ENCODE results near the gene JPT2.
"Not testable (repeated sequence)": the region's sequence is repeated elsewhere in the genome, so short reads cannot be mapped to it uniquely, and the experiment has no call there.

Gene JPT2

DNA sequence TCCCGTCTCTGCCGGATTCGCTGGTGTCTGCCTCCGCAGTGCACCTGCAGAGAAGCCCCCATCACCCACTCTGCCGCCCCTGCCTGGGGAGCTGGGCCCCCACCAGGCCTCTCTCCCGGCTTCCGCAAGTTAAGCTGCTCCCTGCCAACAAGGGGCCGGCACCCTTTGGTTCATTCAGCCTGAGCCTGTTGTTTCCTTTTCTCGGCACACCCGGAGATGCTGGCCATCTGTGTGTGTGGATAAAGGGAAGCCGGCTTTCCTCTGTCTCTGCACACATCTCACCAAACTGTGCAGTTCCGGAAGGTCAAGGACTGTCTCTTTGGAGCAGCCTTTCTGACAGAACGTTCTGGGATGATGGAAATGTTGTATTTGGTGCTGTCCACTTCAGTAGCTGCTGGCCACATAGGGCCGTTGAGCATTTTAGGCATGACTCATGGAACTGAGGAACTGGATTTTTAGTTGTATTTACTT is 34.7 kb downstream of the JPT2 start:
- Histone ChIP-seq H3K4me1 (ENCODE audit: control insufficient read depth in 1 of 2, insufficient read depth in 2 of 2, low read length in 2 of 2) (peaks cover 4 to 15% of the 10 kb centered on the region in 2 donors), H3K27ac (ENCODE audit: low read length) (no peak overlapping the region), H3K27me3 (ENCODE audit: low read depth, low read length) (no peaks in the 10 kb centered on the region), H3K4me3 (ENCODE audit: low read depth in 1 of 2, low read length in 2 of 2) (no peak overlapping the region), H3K9me3 (ENCODE audit: control insufficient read depth in 1 of 2, low read length in 2 of 2) (no peaks in the 10 kb centered on the region), H3K36me3 (ENCODE audit: control insufficient read depth in 1 of 2, insufficient read depth in 2 of 2, low read length in 2 of 2) (no peaks in the 10 kb centered on the region)

DNA sequence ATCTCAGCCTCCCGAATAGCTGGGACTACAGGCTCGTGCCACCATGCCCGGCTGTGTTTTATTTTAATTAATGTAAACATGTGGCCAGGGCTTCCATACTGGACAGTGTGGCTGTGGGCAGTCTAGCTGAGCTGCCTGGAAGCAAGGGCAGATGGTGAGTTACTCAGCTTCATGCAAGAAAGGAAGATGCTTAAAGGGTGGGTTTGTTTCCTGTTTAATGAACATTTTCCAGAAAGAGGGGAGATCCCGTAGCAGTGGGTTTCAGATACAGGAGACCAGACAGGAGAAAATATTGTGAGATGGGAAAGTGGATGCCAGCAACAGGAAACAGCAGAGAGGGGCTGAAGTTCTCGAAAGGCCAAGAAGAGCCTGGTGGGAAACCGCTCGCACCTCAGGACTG is 35.3 kb downstream of the JPT2 start:
- H3K9me3 ChIP-seq (ENCODE audit: control insufficient read depth in 1 of 2, low read length in 2 of 2), result no peaks in the 10 kb centered on the region
- no peaks in the 10 kb centered on the region for H3K36me3 ChIP-seq (ENCODE audit: control insufficient read depth in 1 of 2, insufficient read depth in 2 of 2, low read length in 2 of 2)
- H3K4me3 ChIP-seq (ENCODE audit: low read depth in 1 of 2, low read length in 2 of 2), result no peak overlapping the region
- no peak overlapping the region for H3K27ac ChIP-seq (ENCODE audit: low read length)
- no peaks in the 10 kb centered on the region for H3K27me3 ChIP-seq (ENCODE audit: low read depth, low read length)
- H3K4me1 ChIP-seq (ENCODE audit: control insufficient read depth in 1 of 2, insufficient read depth in 2 of 2, low read length in 2 of 2), result peaks cover 0 to 10% of the 10 kb centered on the region in 2 donors

DNA sequence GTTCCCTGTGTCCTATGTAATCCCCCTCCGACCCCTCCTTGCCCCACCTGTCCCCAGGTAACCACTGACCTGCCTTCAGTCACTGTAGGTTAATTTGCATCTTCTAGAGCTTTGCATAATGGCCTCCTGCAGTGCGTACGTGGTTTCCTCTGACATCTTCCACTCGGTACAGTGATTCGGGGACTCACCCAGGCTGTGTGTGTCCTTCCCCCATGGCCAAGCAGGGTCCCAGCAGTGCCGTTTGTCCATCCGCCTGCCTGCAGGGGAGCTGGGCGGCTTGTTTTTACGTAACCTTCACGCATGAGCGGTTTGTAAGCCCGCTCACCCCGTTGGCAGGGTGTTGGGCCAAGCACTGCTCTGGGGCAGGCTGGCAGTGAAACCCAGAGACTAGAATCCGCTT is 35.9 kb downstream of the JPT2 start:
- H3K4me1 ChIP-seq (ENCODE audit: control insufficient read depth in 1 of 2, insufficient read depth in 2 of 2, low read length in 2 of 2), result peaks cover 0 to 4% of the 10 kb centered on the region in 2 donors

DNA sequence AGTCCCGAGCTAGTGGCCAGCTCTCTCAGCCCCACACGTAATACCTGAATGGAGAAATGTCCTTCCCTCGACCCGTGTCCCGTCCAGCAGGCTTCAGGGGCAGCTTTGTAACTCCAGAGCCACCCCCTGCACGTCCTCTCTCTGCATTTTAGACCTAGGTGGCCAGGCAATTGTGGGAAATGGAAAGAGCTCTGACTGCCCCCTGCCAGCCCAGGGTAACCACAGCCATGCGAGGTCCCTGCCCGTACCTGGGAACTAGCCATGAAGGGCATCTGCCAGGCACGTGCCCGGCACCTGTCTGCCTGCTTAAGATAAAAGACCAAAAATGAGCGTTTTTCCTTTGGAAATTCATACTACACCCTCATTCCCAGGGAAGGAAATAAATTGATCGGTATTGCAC is 37.1 kb downstream of the JPT2 start:
- Histone ChIP-seq H3K4me1 (ENCODE audit: control insufficient read depth in 1 of 2, insufficient read depth in 2 of 2, low read length in 2 of 2) (peaks cover 0 to 8% of the 10 kb centered on the region in 2 donors), H3K4me3 (ENCODE audit: low read depth in 1 of 2, low read length in 2 of 2) (no peak overlapping the region), H3K36me3 (ENCODE audit: control insufficient read depth in 1 of 2, insufficient read depth in 2 of 2, low read length in 2 of 2) (no peaks in the 10 kb centered on the region), H3K27ac (ENCODE audit: low read length) (no peak overlapping the region), H3K9me3 (ENCODE audit: control insufficient read depth in 1 of 2, low read length in 2 of 2) (no peaks in the 10 kb centered on the region), H3K27me3 (ENCODE audit: low read depth, low read length) (no peaks in the 10 kb centered on the region)

More for the DNA sequence above, 35.9 kb downstream of the JPT2 start:
- no peak overlapping the region for H3K27ac ChIP-seq (ENCODE audit: low read length)
- no peaks in the 10 kb centered on the region for H3K27me3 ChIP-seq (ENCODE audit: low read depth, low read length)
- no peaks in the 10 kb centered on the region for H3K9me3 ChIP-seq (ENCODE audit: control insufficient read depth in 1 of 2, low read length in 2 of 2)
- H3K36me3 ChIP-seq (ENCODE audit: control insufficient read depth in 1 of 2, insufficient read depth in 2 of 2, low read length in 2 of 2), result no peaks in the 10 kb centered on the region
- no peak overlapping the region for H3K4me3 ChIP-seq (ENCODE audit: low read depth in 1 of 2, low read length in 2 of 2)

DNA sequence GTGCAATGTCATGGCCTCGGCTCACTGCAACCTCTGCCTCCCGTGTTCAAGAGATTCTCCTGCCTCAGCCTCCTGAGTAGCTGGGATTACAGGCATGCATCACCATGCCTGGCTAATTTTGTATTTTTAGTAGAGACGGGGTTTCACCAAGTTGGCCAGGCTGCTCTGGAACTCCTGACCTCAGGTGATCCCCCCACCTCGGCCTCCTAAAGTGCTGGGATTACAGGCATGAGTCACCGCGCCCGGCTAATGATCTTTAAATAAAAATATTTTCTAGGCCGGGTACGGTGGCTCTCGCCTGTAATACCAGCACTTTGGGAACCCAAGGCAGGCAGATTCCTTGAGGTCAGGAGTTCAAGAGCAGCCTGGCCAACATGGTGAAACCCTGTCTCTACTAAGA is 40.2 kb downstream of the JPT2 start:
- not testable (repeated sequence) for H3K9me3 ChIP-seq (ENCODE audit: control insufficient read depth in 1 of 2, low read length in 2 of 2); H3K36me3 ChIP-seq (ENCODE audit: control insufficient read depth in 1 of 2, insufficient read depth in 2 of 2, low read length in 2 of 2); H3K27ac ChIP-seq (ENCODE audit: low read length); H3K27me3 ChIP-seq (ENCODE audit: low read depth, low read length); H3K4me3 ChIP-seq (ENCODE audit: low read depth in 1 of 2, low read length in 2 of 2)
- H3K4me1 ChIP-seq (ENCODE audit: control insufficient read depth in 1 of 2, insufficient read depth in 2 of 2, low read length in 2 of 2), result peaks cover 0 to 14% of the 10 kb centered on the region in 2 donors

DNA sequence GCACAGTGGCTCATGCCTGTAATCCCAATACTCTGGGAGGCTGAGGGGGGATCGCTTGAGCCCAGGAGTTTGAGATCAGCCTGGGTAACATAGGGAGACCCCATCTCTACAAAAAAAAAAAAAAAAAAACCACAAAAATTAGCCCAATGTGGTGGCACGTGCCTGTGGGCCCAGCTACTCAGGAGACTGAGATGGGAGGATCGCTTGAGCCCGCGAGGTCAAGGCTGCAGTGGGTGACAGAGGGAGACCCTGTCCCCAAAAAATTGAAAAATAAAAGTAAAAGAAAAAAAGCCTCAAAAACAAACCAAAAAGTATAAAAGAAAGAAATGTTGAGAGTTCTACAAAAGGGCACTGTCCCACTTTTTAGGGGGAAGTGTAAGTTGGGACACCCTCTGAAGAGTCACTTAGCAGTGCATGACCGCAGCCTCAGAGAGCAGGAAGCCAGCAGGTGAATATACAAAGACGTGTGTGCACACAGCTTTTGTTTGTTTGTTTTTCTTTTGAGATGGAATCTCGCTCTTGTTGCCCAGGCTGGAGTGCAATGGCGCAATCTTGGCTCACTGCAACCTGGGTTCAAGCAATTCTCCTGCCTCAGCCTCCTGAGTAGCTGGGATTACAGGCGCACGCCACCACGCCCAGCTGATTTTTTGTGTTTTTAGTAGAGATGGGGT is 41.6 kb downstream of the JPT2 start:
- peaks cover 0 to 22% of the 10 kb centered on the region in 2 donors for H3K4me1 ChIP-seq (ENCODE audit: control insufficient read depth in 1 of 2, insufficient read depth in 2 of 2, low read length in 2 of 2)
- H3K27ac ChIP-seq (ENCODE audit: low read length); H3K27me3 ChIP-seq (ENCODE audit: low read depth, low read length); H3K4me3 ChIP-seq (ENCODE audit: low read depth in 1 of 2, low read length in 2 of 2); H3K36me3 ChIP-seq (ENCODE audit: control insufficient read depth in 1 of 2, insufficient read depth in 2 of 2, low read length in 2 of 2); H3K9me3 ChIP-seq (ENCODE audit: control insufficient read depth in 1 of 2, low read length in 2 of 2): not testable (repeated sequence)

DNA sequence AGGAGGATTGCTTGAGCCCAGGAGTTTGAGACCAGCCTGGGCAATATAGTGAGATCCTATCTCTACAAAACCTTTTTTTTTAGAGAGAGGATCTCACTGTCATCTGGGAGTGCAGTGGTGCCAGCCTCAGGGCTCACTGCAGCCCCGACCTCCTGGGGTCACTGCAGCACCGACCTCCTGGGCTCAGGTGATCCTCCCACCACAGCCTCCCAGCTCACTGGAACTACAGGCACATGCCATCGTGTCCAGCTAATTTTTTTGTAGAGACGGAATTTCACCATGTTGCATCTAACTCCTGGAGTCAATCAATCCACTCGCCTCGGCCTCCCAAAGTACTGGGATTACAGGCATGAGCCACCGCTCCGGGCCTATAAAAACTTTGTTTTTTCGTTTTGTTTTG is 43.3 kb downstream of the JPT2 start:
- H3K4me3 ChIP-seq (ENCODE audit: low read depth in 1 of 2, low read length in 2 of 2), result no peak overlapping the region
- no peaks in the 10 kb centered on the region for H3K27me3 ChIP-seq (ENCODE audit: low read depth, low read length)
- H3K27ac ChIP-seq (ENCODE audit: low read length), result no peak overlapping the region
- H3K4me1 ChIP-seq (ENCODE audit: control insufficient read depth in 1 of 2, insufficient read depth in 2 of 2, low read length in 2 of 2), result peaks cover 0 to 22% of the 10 kb centered on the region in 2 donors
- H3K36me3 ChIP-seq (ENCODE audit: control insufficient read depth in 1 of 2, insufficient read depth in 2 of 2, low read length in 2 of 2), result peaks cover 0 to 14% of the 10 kb centered on the region in 2 donors
- no peaks in the 10 kb centered on the region for H3K9me3 ChIP-seq (ENCODE audit: control insufficient read depth in 1 of 2, low read length in 2 of 2)

DNA sequence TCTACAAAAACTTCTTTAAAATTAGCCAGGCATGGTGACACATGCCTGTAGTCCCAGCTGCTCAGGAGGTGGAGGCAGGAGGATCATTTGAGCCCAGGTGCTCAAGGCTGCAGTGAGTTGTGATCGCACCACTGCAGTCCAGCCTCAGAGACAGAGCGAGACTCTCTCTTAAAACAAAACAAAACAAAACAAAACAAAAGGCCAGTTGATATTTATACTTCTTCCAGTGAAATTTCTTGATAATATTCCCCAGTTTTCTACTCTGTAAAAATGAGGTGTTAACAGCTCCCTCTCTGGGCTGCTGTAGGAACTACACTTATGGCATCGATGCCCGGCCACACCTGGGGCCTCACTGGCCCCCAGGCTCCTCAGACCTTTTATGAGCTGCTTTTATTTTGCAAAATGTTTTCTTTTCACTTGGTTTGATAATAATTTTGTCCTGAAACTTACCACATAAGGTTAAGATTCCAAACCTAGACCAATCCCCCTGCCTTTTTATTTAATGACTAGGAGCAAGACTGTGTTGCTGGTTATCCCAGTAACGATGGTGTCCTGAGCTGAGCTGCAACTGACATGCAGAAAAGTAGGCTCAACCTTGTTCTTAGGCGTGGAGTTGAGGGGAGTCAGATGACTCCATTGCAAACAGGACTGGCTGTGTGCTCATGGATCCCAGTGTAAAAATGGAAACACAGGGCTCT is 45.5 kb downstream of the JPT2 start:
- no peaks in the 10 kb centered on the region for H3K9me3 ChIP-seq (ENCODE audit: control insufficient read depth in 1 of 2, low read length in 2 of 2)
- peaks cover 0 to 22% of the 10 kb centered on the region in 2 donors for H3K4me1 ChIP-seq (ENCODE audit: control insufficient read depth in 1 of 2, insufficient read depth in 2 of 2, low read length in 2 of 2)

DNA sequence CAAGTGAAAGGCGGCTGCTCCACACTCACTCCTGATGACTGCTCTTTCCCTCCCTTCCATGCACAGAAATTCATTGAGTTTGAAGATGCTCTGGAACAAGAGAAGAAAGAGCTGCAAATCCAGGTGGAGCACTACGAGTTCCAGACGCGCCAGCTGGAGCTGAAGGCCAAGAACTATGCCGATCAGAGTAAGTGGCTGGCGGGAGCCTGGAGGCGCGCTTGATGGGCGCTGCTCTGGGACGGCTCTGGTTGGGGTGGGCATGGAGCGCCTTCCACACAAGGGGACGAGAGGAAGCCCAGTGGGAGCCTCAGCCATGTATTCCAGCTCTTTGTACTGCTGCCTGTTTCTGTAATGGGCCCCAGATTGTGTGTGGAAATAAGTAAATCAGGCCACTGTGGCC is 46.4 kb downstream of the JPT2 start:
- Histone ChIP-seq H3K36me3 (ENCODE audit: control insufficient read depth in 1 of 2, insufficient read depth in 2 of 2, low read length in 2 of 2) (peaks cover 11 to 43% of the 10 kb centered on the region in 2 donors), H3K27ac (ENCODE audit: low read length) (no peak overlapping the region), H3K9me3 (ENCODE audit: control insufficient read depth in 1 of 2, low read length in 2 of 2) (no peaks in the 10 kb centered on the region), H3K4me1 (ENCODE audit: control insufficient read depth in 1 of 2, insufficient read depth in 2 of 2, low read length in 2 of 2) (peaks cover 0 to 20% of the 10 kb centered on the region in 2 donors), H3K4me3 (ENCODE audit: low read depth in 1 of 2, low read length in 2 of 2) (no peak overlapping the region), H3K27me3 (ENCODE audit: low read depth, low read length) (no peaks in the 10 kb centered on the region)

More for the DNA sequence above, 45.5 kb downstream of the JPT2 start:
- Histone ChIP-seq H3K4me3 (ENCODE audit: low read depth in 1 of 2, low read length in 2 of 2) (no peak overlapping the region), H3K27ac (ENCODE audit: low read length) (no peak overlapping the region), H3K36me3 (ENCODE audit: control insufficient read depth in 1 of 2, insufficient read depth in 2 of 2, low read length in 2 of 2) (peaks cover 11 to 35% of the 10 kb centered on the region in 2 donors), H3K27me3 (ENCODE audit: low read depth, low read length) (no peaks in the 10 kb centered on the region)

DNA sequence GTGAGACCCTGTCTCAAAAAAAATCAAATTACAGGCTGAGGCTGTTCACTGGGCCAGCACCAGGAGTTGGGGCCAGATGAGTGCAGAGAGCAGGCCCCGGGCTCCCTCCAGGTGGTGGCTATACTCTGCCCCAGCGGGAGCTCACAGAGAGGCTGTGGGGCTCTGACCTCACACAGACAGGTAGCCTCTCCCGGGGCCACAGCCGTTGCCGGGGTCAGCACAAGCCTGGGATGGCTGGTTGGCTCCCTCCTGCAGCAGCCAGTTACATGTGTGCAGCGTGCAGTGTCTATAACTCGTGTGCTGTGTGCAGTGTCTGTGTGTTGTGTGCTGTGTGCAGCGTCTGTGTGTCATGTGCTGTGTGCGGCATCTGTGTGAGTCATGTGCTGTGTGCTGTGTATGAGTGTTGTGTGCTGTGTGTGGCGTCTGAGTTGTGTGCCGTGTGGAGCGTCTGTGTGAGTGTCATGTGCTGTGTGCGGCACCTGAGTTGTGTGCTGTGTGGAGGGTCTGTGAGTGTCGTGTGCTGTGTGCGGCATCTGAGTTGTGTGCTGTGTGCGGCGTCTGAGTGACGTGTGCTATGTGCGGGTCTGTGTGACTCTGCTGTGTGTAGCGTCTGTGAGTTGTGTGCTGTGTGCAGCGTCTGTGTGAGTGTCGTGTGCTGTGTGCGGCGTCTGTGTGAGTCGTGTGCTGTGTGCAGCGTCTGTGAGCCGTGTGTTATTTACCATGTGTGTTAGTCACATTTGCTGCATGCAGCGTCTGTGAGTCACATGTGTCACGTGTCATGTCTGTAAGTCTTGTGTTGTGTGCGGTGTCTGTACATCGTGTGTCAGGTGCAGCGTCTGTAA is 48.8 kb downstream of the JPT2 start:
- H3K27ac ChIP-seq (ENCODE audit: low read length), result no peak overlapping the region
- H3K4me3 ChIP-seq (ENCODE audit: low read depth in 1 of 2, low read length in 2 of 2), result no peak overlapping the region
- peaks cover 0 to 13% of the 10 kb centered on the region in 2 donors for H3K4me1 ChIP-seq (ENCODE audit: control insufficient read depth in 1 of 2, insufficient read depth in 2 of 2, low read length in 2 of 2)
- no peaks in the 10 kb centered on the region for H3K27me3 ChIP-seq (ENCODE audit: low read depth, low read length)
- H3K9me3 ChIP-seq (ENCODE audit: control insufficient read depth in 1 of 2, low read length in 2 of 2), result no peaks in the 10 kb centered on the region
- H3K36me3 ChIP-seq (ENCODE audit: control insufficient read depth in 1 of 2, insufficient read depth in 2 of 2, low read length in 2 of 2), result peaks cover 11 to 53% of the 10 kb centered on the region in 2 donors

Measured in muscle layer of duodenum (tissue), 2 donors.